ENCODE measurements around the gene PRKCA. TPM values are rescaled to one million over a fixed set of nuclear protein-coding genes. Genes with fewer than 3 reads are reported as not detected.

The PRKCA gene
- total and polyA plus RNA-seq, 9 donors, result 9.1 to 67.6 (median 37.2) TPM

- Histone ChIP-seq H3K4me1 (ENCODE audit: insufficient read depth) (peaks cover 2% of the 10 kb centered on the region), H3K9me3 (no peaks in the 10 kb centered on the region), H3K27ac (no peak overlapping the region), H3K4me3 (no peak overlapping the region), H3K36me3 (no peaks in the 10 kb centered on the region), H3K27me3 (no peaks in the 10 kb centered on the region)
- intact Hi-C loops (cut with DNase I), result no loop called here
- TF ChIP-seq CTCF (IDR thresholded peaks at IDR 0.05), result no peak
- no peak for TF ChIP-seq EP300 (IDR thresholded peaks at IDR 0.05)
- no peak for TF ChIP-seq POLR2A (IDR thresholded peaks at IDR 0.05)
- WGBS, 3 donors, result 74 to 88% (median 81%) methylated on average over 11 of the region's 11 CpGs
- DNase-seq, result no peak
Measured at GRCh38 chr17:66514227-66514806, 211.9 kb downstream of the PRKCA start.

- Histone ChIP-seq H3K36me3 (no peaks in the 10 kb centered on the region), H3K4me3 (no peak overlapping the region), H3K4me1 (ENCODE audit: insufficient read depth) (no peaks in the 10 kb centered on the region), H3K27ac (no peak overlapping the region), H3K9me3 (no peaks in the 10 kb centered on the region), H3K27me3 (no peaks in the 10 kb centered on the region)
- intact Hi-C loops (cut with DNase I), result no loop called here
- WGBS, 3 donors, result 75 to 88% (median 79%) methylated on average over 4 of the region's 4 CpGs
- TF ChIP-seq CTCF (IDR thresholded peaks at IDR 0.05) (no peak), POLR2A (IDR thresholded peaks at IDR 0.05) (no peak), EP300 (IDR thresholded peaks at IDR 0.05) (no peak)
- DNase-seq, result no peak
Measured at GRCh38 chr17:66515974-66516373, 213.6 kb downstream of the PRKCA start.

- Histone ChIP-seq H3K27me3 (no peaks in the 10 kb centered on the region), H3K27ac (no peak overlapping the region), H3K9me3 (no peaks in the 10 kb centered on the region), H3K36me3 (no peaks in the 10 kb centered on the region), H3K4me1 (ENCODE audit: insufficient read depth) (peaks cover 3% of the 10 kb centered on the region), H3K4me3 (no peak overlapping the region)
- intact Hi-C loops (cut with DNase I), result no loop called here
- no peak for DNase-seq
- WGBS, 3 donors, result 71 to 95% (median 82%) methylated on average over 9 of the region's 9 CpGs
- TF ChIP-seq CTCF (IDR thresholded peaks at IDR 0.05) (no peak), EP300 (IDR thresholded peaks at IDR 0.05) (no peak), POLR2A (IDR thresholded peaks at IDR 0.05) (no peak)
Measured at GRCh38 chr17:66517336-66518009, 215.1 kb downstream of the PRKCA start.

GRCh38 chr17:66518108-66518507 lies 215.7 kb downstream of the PRKCA start:
- Histone ChIP-seq H3K27ac (no peak overlapping the region), H3K4me1 (ENCODE audit: insufficient read depth) (peaks cover 7% of the 10 kb centered on the region), H3K27me3 (no peaks in the 10 kb centered on the region), H3K9me3 (no peaks in the 10 kb centered on the region), H3K36me3 (no peaks in the 10 kb centered on the region), H3K4me3 (no peak overlapping the region)
- intact Hi-C loops (cut with DNase I), result no loop called here
- DNase-seq, result no peak
- no peak for TF ChIP-seq POLR2A (IDR thresholded peaks at IDR 0.05)
- WGBS, 3 donors, result 90 to 94% (median 90%) methylated on average over 4 of the region's 4 CpGs

GRCh38 chr17:66518677-66519076 lies 216.3 kb downstream of the PRKCA start:
- WGBS, 3 donors, result 63 to 70% (median 65%) methylated on average over 2 of the region's 2 CpGs
- Histone ChIP-seq H3K27ac (no peak overlapping the region), H3K9me3 (no peaks in the 10 kb centered on the region), H3K4me3 (no peak overlapping the region), H3K4me1 (ENCODE audit: insufficient read depth) (peaks cover 10% of the 10 kb centered on the region), H3K36me3 (no peaks in the 10 kb centered on the region), H3K27me3 (no peaks in the 10 kb centered on the region)
- intact Hi-C loops (cut with DNase I), result no loop called here
- DNase-seq, result no peak
- no peak for TF ChIP-seq CTCF (IDR thresholded peaks at IDR 0.05)
- TF ChIP-seq EP300 (IDR thresholded peaks at IDR 0.05), result no peak
- no peak for TF ChIP-seq POLR2A (IDR thresholded peaks at IDR 0.05)

All from ovary (tissue), 9 donors.